HL-60 (cell line): ENCODE results near the gene GCLC.

Experiments
- DNase-seq, 2 experiments: peaks; one replicate each; pipeline ENCODE4 v3.0.0-alpha.2; 2010 to 2020; ENCODE audit warnings: low read depth in 1 of 2, low spot score in 1 of 2
- H3K27ac ChIP-seq: fragments of 250-450 bp; sonication (Bioruptor Pico); replicated peaks from 2 replicates; pipeline ENCODE4 v1.5.1; 2020; ENCODE audit warnings: mild to moderate bottlenecking, moderate library complexity
- H3K27me3 ChIP-seq: fragments of 250-450 bp; sonication (Bioruptor Pico); 2 replicates; pipeline ENCODE4 v1.5.1; 2021; ENCODE audit warnings: mild to moderate bottlenecking, moderate library complexity; ENCODE audit not compliant: insufficient read depth, poor library complexity, severe bottlenecking
- H3K4me3 ChIP-seq: replicated peaks from 2 replicates; pipeline ENCODE4 v1.5.1; 2011; ENCODE audit warnings: mild to moderate bottlenecking, control low read depth, low read length; ENCODE audit not compliant: insufficient read depth
- GABPA ChIP-seq: IDR thresholded peaks from 2 replicates; pipeline ENCODE4 v1.6.1; 2012; ENCODE audit warnings: low read depth
- POLR2AphosphoS5 ChIP-seq: IDR thresholded peaks from 2 replicates; pipeline ENCODE4 v1.6.1; 2012; ENCODE audit warnings: low read depth
- REST ChIP-seq: IDR thresholded peaks from 2 replicates; pipeline ENCODE4 v1.6.1; 2012; ENCODE audit warnings: low read depth; ENCODE audit not compliant: insufficient replicate concordance
- SPI1 ChIP-seq: IDR thresholded peaks from 2 replicates; pipeline ENCODE4 v1.6.1; 2012; ENCODE audit warnings: low read depth, mild to moderate bottlenecking, borderline replicate concordance
- TF ChIP-seq, protein P1 (sequence below): IDR thresholded peaks from one replicate; pipeline ENCODE4 v1.5.1; 2011; ENCODE audit warnings: low read length, control low read depth, inconsistent platforms; ENCODE audit not compliant: insufficient read depth

Gene GCLC

GRCh38 chr6:53504512-53504911 is 40.4 kb downstream of the GCLC start:
- no peak for DNase-seq

GRCh38 chr6:53503060-53503459 is 41.8 kb downstream of the GCLC start:
- Histone ChIP-seq H3K27ac (no peak overlapping the region), H3K27me3 (no peaks in the 10 kb centered on the region), H3K4me3 (no peak overlapping the region)
- DNase-seq, result no peak
- TF ChIP-seq POLR2AphosphoS5, result no peak
- no peak for TF ChIP-seq SPI1
- no peak for TF ChIP-seq GABPA
- TF ChIP-seq REST, result no peak
- TF ChIP-seq, protein P1, sequence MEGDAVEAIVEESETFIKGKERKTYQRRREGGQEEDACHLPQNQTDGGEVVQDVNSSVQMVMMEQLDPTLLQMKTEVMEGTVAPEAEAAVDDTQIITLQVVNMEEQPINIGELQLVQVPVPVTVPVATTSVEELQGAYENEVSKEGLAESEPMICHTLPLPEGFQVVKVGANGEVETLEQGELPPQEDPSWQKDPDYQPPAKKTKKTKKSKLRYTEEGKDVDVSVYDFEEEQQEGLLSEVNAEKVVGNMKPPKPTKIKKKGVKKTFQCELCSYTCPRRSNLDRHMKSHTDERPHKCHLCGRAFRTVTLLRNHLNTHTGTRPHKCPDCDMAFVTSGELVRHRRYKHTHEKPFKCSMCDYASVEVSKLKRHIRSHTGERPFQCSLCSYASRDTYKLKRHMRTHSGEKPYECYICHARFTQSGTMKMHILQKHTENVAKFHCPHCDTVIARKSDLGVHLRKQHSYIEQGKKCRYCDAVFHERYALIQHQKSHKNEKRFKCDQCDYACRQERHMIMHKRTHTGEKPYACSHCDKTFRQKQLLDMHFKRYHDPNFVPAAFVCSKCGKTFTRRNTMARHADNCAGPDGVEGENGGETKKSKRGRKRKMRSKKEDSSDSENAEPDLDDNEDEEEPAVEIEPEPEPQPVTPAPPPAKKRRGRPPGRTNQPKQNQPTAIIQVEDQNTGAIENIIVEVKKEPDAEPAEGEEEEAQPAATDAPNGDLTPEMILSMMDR, result no peak

More at GRCh38 chr6:53504512-53504911, 40.4 kb downstream of the GCLC start:
- TF ChIP-seq REST (no peak), POLR2AphosphoS5 (no peak), SPI1 (no peak), GABPA (no peak)
- TF ChIP-seq, protein P1, result no peak
- no peaks in the 10 kb centered on the region for H3K27me3 ChIP-seq
- H3K27ac ChIP-seq, result no peak overlapping the region
- H3K4me3 ChIP-seq, result no peak overlapping the region

DNA sequence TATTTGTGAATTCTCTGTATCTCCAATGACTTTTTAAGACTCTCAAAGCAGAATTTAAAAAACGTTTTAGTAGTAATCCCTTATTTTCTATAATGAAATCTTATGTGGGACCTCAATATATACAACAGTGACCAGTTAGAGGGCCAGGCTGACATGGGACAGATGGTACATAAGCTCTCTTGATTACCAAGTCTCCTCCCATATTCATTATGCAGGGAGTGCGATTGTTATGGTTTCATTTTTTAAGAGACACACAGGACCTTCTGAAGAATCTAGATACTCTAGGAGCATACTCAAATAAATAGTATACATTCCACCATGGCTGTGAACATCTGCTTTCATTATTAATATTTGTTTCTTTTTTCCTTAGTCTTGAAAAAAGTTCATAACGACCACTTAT is 43.5 kb downstream of the GCLC start:
- Histone ChIP-seq H3K27me3 (no peaks in the 10 kb centered on the region), H3K4me3 (no peak overlapping the region), H3K27ac (no peak overlapping the region)
- DNase-seq, result no peak
- TF ChIP-seq, protein P1, result no peak
- TF ChIP-seq POLR2AphosphoS5, result no peak
- TF ChIP-seq SPI1, result no peak
- TF ChIP-seq REST, result no peak
